Ascending aorta (tissue), 2 donors: ENCODE measurements around the gene SBSN. TPM values are rescaled to one million over a fixed set of nuclear protein-coding genes. Genes with fewer than 3 reads are reported as not detected.
"Not testable (repeated sequence)": the region's sequence is repeated elsewhere in the genome, so short reads cannot be mapped to it uniquely, and the experiment has no call there.

ENCODE experiments used
- DNase-seq, 2 donors: peaks; one replicate each; pipeline ENCODE4 v3.0.0-alpha.2; 2019; ENCODE audit warnings: low spot score in 2 of 2
- H3K27ac ChIP-seq, 2 donors: fragments of 200-600 bp; sonication (generic); one replicate each; pipeline ENCODE4 v1.5.1; 2016 to 2017; ENCODE audit warnings: mild to moderate bottlenecking in 1 of 2
- H3K27me3 ChIP-seq: fragments of 200-600 bp; sonication (generic); one replicate; pipeline ENCODE4 v1.5.1; 2017
- H3K36me3 ChIP-seq, 2 donors: fragments of 200-600 bp; sonication (generic); one replicate each; pipeline ENCODE4 v1.5.1; 2016
- H3K4me1 ChIP-seq, 2 donors: fragments of 200-600 bp; sonication (generic); one replicate each; pipeline ENCODE4 v1.5.1; 2016 to 2017; ENCODE audit warnings: mild to moderate bottlenecking in 1 of 2
- H3K4me3 ChIP-seq, 2 donors: fragments of 200-600 bp; sonication (generic); one replicate each; pipeline ENCODE4 v1.5.1; 2016 to 2017; ENCODE audit warnings: mild to moderate bottlenecking in 1 of 2
- H3K9me3 ChIP-seq, 2 donors: fragments of 200-600 bp; sonication (generic); one replicate each; pipeline ENCODE4 v1.5.1; 2016
- CTCF ChIP-seq, 3 experiments: fragments of 200-600 bp in 2 of 3; fragments of 450-650 bp in 1 of 3; sonication (generic) in 2 of 3; IDR thresholded peaks; one replicate each; pipeline ENCODE4 v1.5.1; 2016 to 2019; ENCODE audit warnings: antibody characterized with exemption in 3 of 3, mild to moderate bottlenecking in 1 of 3, moderate library complexity in 1 of 3
- intact Hi-C: fragments of 100-400 bp; cut with DNase I; formaldehyde crosslinking; loops from one replicate; pipeline ENCODE4 v1.15.1; 2023
- total RNA-seq: library from RNA; depleted of rRNA; stranded (reverse); fragments of >200 nt; gene quantifications from one replicate; pipeline ENCODE4 v1.1.0, GENCODE V29; 2016

SBSN gene
- total RNA-seq, 1 donor from 2014 or later, result not detected

- no peaks in the 10 kb centered on the region for H3K4me1 ChIP-seq
- no peaks in the 10 kb centered on the region for H3K36me3 ChIP-seq
- H3K27me3 ChIP-seq, result no peaks in the 10 kb centered on the region
- no peak overlapping the region for H3K4me3 ChIP-seq
- H3K9me3 ChIP-seq, result no peaks in the 10 kb centered on the region
- no peak overlapping the region for H3K27ac ChIP-seq
- intact Hi-C loops, result no loop called here
- no peak for TF ChIP-seq CTCF (IDR thresholded peaks at IDR 0.05)
- no peak for DNase-seq
Observed at GRCh38 chr19:35484252-35485036, 43.7 kb downstream of the SBSN start.

- Histone ChIP-seq H3K4me1 (no peaks in the 10 kb centered on the region), H3K27ac (no peak overlapping the region), H3K27me3 (no peaks in the 10 kb centered on the region), H3K9me3 (no peaks in the 10 kb centered on the region), H3K4me3 (no peak overlapping the region), H3K36me3 (no peaks in the 10 kb centered on the region)
- no peak for DNase-seq
- intact Hi-C loops, result no loop called here
- no peak for TF ChIP-seq CTCF (IDR thresholded peaks at IDR 0.05)
Observed at GRCh38 chr19:35483089-35483488, 45.0 kb downstream of the SBSN start.

GRCh38 chr19:35478794-35479677 is 49.1 kb downstream of the SBSN start:
- TF ChIP-seq CTCF (IDR thresholded peaks at IDR 0.05), result no peak

GRCh38 chr19:35476149-35476548 is 52.0 kb downstream of the SBSN start:
- DNase-seq, result no peak
- no peak for TF ChIP-seq CTCF (IDR thresholded peaks at IDR 0.05)
- Histone ChIP-seq H3K4me3 (no peak overlapping the region), H3K27me3 (no peaks in the 10 kb centered on the region), H3K4me1 (no peaks in the 10 kb centered on the region), H3K27ac (no peak overlapping the region), H3K36me3 (no peaks in the 10 kb centered on the region), H3K9me3 (no peaks in the 10 kb centered on the region)
- intact Hi-C loops, result no loop called here

More at GRCh38 chr19:35478794-35479677, 49.1 kb downstream of the SBSN start:
- no peak for DNase-seq
- intact Hi-C loops, result no loop called here
- no peak overlapping the region for H3K4me3 ChIP-seq
- no peaks in the 10 kb centered on the region for H3K36me3 ChIP-seq
- H3K27ac ChIP-seq, result no peak overlapping the region
- H3K9me3 ChIP-seq, result no peaks in the 10 kb centered on the region
- no peaks in the 10 kb centered on the region for H3K4me1 ChIP-seq
- no peaks in the 10 kb centered on the region for H3K27me3 ChIP-seq

GRCh38 chr19:35474594-35474993 is 53.5 kb downstream of the SBSN start:
- H3K4me1 ChIP-seq, intact Hi-C loops, H3K4me3 ChIP-seq, H3K36me3 ChIP-seq, H3K9me3 ChIP-seq, DNase-seq, H3K27me3 ChIP-seq, H3K27ac ChIP-seq: not testable (repeated sequence)

GRCh38 chr19:35474104-35474503 is 54.0 kb downstream of the SBSN start:
- no peaks in the 10 kb centered on the region for H3K4me1 ChIP-seq
- H3K36me3 ChIP-seq, result no peaks in the 10 kb centered on the region
- no peak for DNase-seq
- H3K4me3 ChIP-seq, result no peak overlapping the region
- no peak for TF ChIP-seq CTCF (IDR thresholded peaks at IDR 0.05)
- no peaks in the 10 kb centered on the region for H3K9me3 ChIP-seq
- H3K27me3 ChIP-seq, result no peaks in the 10 kb centered on the region
- no peak overlapping the region for H3K27ac ChIP-seq
- intact Hi-C loops, result no loop called here
